Mononuclear cell (primary cell): ENCODE data around the gene ZFAND5. TPM values are rescaled to one million over a fixed set of nuclear protein-coding genes. Genes with fewer than 3 reads are reported as not detected.
A peak's percentile ranks its signal among the peaks of the same experiment; 100 is the strongest.

Experiments
- H3K27me3 ChIP-seq: 2 replicates; pipeline ENCODE4 v1.6.0; 2011; ENCODE audit warnings: low read length, control low read depth; ENCODE audit not compliant: insufficient read depth
- H3K4me1 ChIP-seq: 2 replicates; pipeline ENCODE4 v1.5.1; 2011; ENCODE audit warnings: mild to moderate bottlenecking, low read length, control low read depth; ENCODE audit not compliant: insufficient read depth
- H3K4me3 ChIP-seq: 2 replicates; pipeline ENCODE4 v1.5.1; 2011; ENCODE audit warnings: mild to moderate bottlenecking, low read length, moderate library complexity
- H3K9me3 ChIP-seq: 2 replicates; pipeline ENCODE4 v1.5.1; 2011; ENCODE audit warnings: low read depth, mild to moderate bottlenecking, control low read depth, low read length
- total RNA-seq: library from RNA; depleted of rRNA; stranded (reverse); fragments of >200 nt; gene quantifications from one replicate; pipeline ENCODE4 v1.2.3, GENCODE V29; 2012

The ZFAND5 gene
- total RNA-seq, 1 donor = 403 TPM

GRCh38 chr9:72382405-72382804 is 17.4 kb upstream of the ZFAND5 start:
- H3K9me3 ChIP-seq = no peaks in the 10 kb centered on the region
- no peaks in the 10 kb centered on the region for H3K4me1 ChIP-seq
- H3K27me3 ChIP-seq = no peaks in the 10 kb centered on the region
- no peak overlapping the region for H3K4me3 ChIP-seq

- no peaks in the 10 kb centered on the region for H3K9me3 ChIP-seq
- no peaks in the 10 kb centered on the region for H3K4me1 ChIP-seq
- no peak overlapping the region for H3K4me3 ChIP-seq
- H3K27me3 ChIP-seq = no peaks in the 10 kb centered on the region
Observed at GRCh38 chr9:72377041-72377440, 12.0 kb upstream of the ZFAND5 start.

- Histone ChIP-seq H3K9me3 (no peaks in the 10 kb centered on the region), H3K27me3 (no peaks in the 10 kb centered on the region), H3K4me1 (peaks cover 5% of the 10 kb centered on the region), H3K4me3 (no peak overlapping the region)
Observed at GRCh38 chr9:72371151-72371550, 6.1 kb upstream of the ZFAND5 start.

- peak overlapping the region; percentile 87 for H3K4me3 ChIP-seq
- no peaks in the 10 kb centered on the region for H3K9me3 ChIP-seq
- H3K4me1 ChIP-seq = peaks cover 26% of the 10 kb centered on the region
Observed at GRCh38 chr9:72365525-72366256, 683 bp upstream of the ZFAND5 start.

GRCh38 chr9:72363908-72364678 is 915 bp downstream of the ZFAND5 start:
- no peaks in the 10 kb centered on the region for H3K9me3 ChIP-seq
- H3K27me3 ChIP-seq = no peaks in the 10 kb centered on the region
- peak overlapping the region; percentile 87 for H3K4me3 ChIP-seq
- peaks cover 42% of the 10 kb centered on the region for H3K4me1 ChIP-seq

More at GRCh38 chr9:72365525-72366256, 683 bp upstream of the ZFAND5 start:
- H3K27me3 ChIP-seq = no peaks in the 10 kb centered on the region

- Histone ChIP-seq H3K27me3 (no peaks in the 10 kb centered on the region), H3K4me3 (peak overlapping the region; percentile 87), H3K4me1 (peaks cover 49% of the 10 kb centered on the region), H3K9me3 (no peaks in the 10 kb centered on the region)
Observed at GRCh38 chr9:72363236-72363635, 1.8 kb downstream of the ZFAND5 start.

GRCh38 chr9:72362680-72363139 is 2.3 kb downstream of the ZFAND5 start:
- Histone ChIP-seq H3K27me3 (no peaks in the 10 kb centered on the region), H3K9me3 (no peaks in the 10 kb centered on the region), H3K4me3 (peak overlapping the region; percentile 87), H3K4me1 (peaks cover 52% of the 10 kb centered on the region)

GRCh38 chr9:72362118-72362531 is 2.9 kb downstream of the ZFAND5 start:
- peak overlapping the region; percentile 87 for H3K4me3 ChIP-seq
- H3K9me3 ChIP-seq = no peaks in the 10 kb centered on the region
- H3K4me1 ChIP-seq = peaks cover 58% of the 10 kb centered on the region
- H3K27me3 ChIP-seq = no peaks in the 10 kb centered on the region

GRCh38 chr9:72361217-72361616 is 3.8 kb downstream of the ZFAND5 start:
- Histone ChIP-seq H3K27me3 (no peaks in the 10 kb centered on the region), H3K9me3 (no peaks in the 10 kb centered on the region), H3K4me3 (peak overlapping the region; percentile 87), H3K4me1 (peaks cover 67% of the 10 kb centered on the region)

GRCh38 chr9:72360324-72360723 is 4.7 kb downstream of the ZFAND5 start:
- Histone ChIP-seq H3K9me3 (no peaks in the 10 kb centered on the region), H3K27me3 (no peaks in the 10 kb centered on the region), H3K4me3 (no peak overlapping the region), H3K4me1 (peaks cover 69% of the 10 kb centered on the region)

GRCh38 chr9:72356041-72356582 is 8.9 kb downstream of the ZFAND5 start:
- H3K4me3 ChIP-seq = no peak overlapping the region
- peaks cover 55% of the 10 kb centered on the region for H3K4me1 ChIP-seq
- H3K27me3 ChIP-seq = no peaks in the 10 kb centered on the region
- no peaks in the 10 kb centered on the region for H3K9me3 ChIP-seq

GRCh38 chr9:72355153-72355552 is 9.9 kb downstream of the ZFAND5 start:
- no peaks in the 10 kb centered on the region for H3K27me3 ChIP-seq
- no peaks in the 10 kb centered on the region for H3K9me3 ChIP-seq
- H3K4me3 ChIP-seq = no peak overlapping the region
- H3K4me1 ChIP-seq = peaks cover 47% of the 10 kb centered on the region

GRCh38 chr9:72354704-72355103 is 10.3 kb downstream of the ZFAND5 start:
- Histone ChIP-seq H3K4me3 (no peak overlapping the region), H3K27me3 (no peaks in the 10 kb centered on the region), H3K4me1 (peaks cover 43% of the 10 kb centered on the region), H3K9me3 (no peaks in the 10 kb centered on the region)

GRCh38 chr9:72353455-72354116 is 11.4 kb downstream of the ZFAND5 start:
- Histone ChIP-seq H3K9me3 (no peaks in the 10 kb centered on the region), H3K4me1 (peaks cover 33% of the 10 kb centered on the region), H3K4me3 (no peak overlapping the region), H3K27me3 (no peaks in the 10 kb centered on the region)

- Histone ChIP-seq H3K4me1 (peaks cover 27% of the 10 kb centered on the region), H3K4me3 (no peak overlapping the region), H3K27me3 (no peaks in the 10 kb centered on the region), H3K9me3 (no peaks in the 10 kb centered on the region)
Observed at GRCh38 chr9:72352911-72353388, 12.1 kb downstream of the ZFAND5 start.
